ENCODE measurements around the gene HSPA9. TPM values are rescaled to one million over a fixed set of nuclear protein-coding genes. Genes with fewer than 3 reads are reported as not detected.

The HSPA9 gene
- total and polyA plus RNA-seq, 4 donors, result 77.8 to 194 (median 147) TPM

- 58 to 60% methylated on average over 4 of the region's 4 CpGs for WGBS, 2 donors
- Histone ChIP-seq H3K4me1 (ENCODE audit: control insufficient read depth in 5 of 5, insufficient read depth in 5 of 5, low read length in 5 of 5) (peaks cover 0 to 4% (median 0%) of the 10 kb centered on the region in 5 donors), H3K4me3 (no peak overlapping the region), H3K9ac (ENCODE audit: insufficient read depth in 1 of 2, low read length in 2 of 2) (no peak overlapping the region), H3K9me3 (ENCODE audit: control insufficient read depth in 4 of 4, insufficient read depth in 3 of 4, low read length in 3 of 4) (no peaks in the 10 kb centered on the region), H3K27me3 (ENCODE audit: control insufficient read depth in 3 of 3, insufficient read depth in 3 of 3, low read length in 2 of 3) (no peaks in the 10 kb centered on the region), H3K36me3 (ENCODE audit: control insufficient read depth in 4 of 4, insufficient read depth in 4 of 4, low read length in 4 of 4) (no peaks in the 10 kb centered on the region), H3K27ac (ENCODE audit: low read depth in 1 of 2, low read length in 1 of 2) (no peak overlapping the region)
- ATAC-seq (ENCODE audit: insufficient read depth, low FRiP score) (no peak), DNase-seq (peak in 1 of 3 donors; percentile 51)
- TF ChIP-seq CTCF (IDR thresholded peaks at IDR 0.05; ENCODE audit: control extremely low read depth, extremely low read depth), result no peak
These were observed 45.5 kb upstream of the HSPA9 start for GRCh38 chr5:138620663-138621224.

- TF ChIP-seq CTCF (IDR thresholded peaks at IDR 0.05; ENCODE audit: control extremely low read depth, extremely low read depth), result no peak
- Histone ChIP-seq H3K36me3 (ENCODE audit: control insufficient read depth in 4 of 4, insufficient read depth in 4 of 4, low read length in 4 of 4) (no peaks in the 10 kb centered on the region), H3K27me3 (ENCODE audit: control insufficient read depth in 3 of 3, insufficient read depth in 3 of 3, low read length in 2 of 3) (no peaks in the 10 kb centered on the region), H3K27ac (ENCODE audit: low read depth in 1 of 2, low read length in 1 of 2) (no peak overlapping the region), H3K4me3 (no peak overlapping the region), H3K9ac (ENCODE audit: insufficient read depth in 1 of 2, low read length in 2 of 2) (no peak overlapping the region), H3K4me1 (ENCODE audit: control insufficient read depth in 5 of 5, insufficient read depth in 5 of 5, low read length in 5 of 5) (peaks cover 3 to 5% (median 4%) of the 10 kb centered on the region in 5 donors), H3K9me3 (ENCODE audit: control insufficient read depth in 4 of 4, insufficient read depth in 3 of 4, low read length in 3 of 4) (no peaks in the 10 kb centered on the region)
- 70 to 80% methylated on average over 5 of the region's 5 CpGs for WGBS, 2 donors
- DNase-seq (no peak), ATAC-seq (ENCODE audit: insufficient read depth, low FRiP score) (no peak)
These were observed 41.3 kb upstream of the HSPA9 start for GRCh38 chr5:138616508-138616907.

GRCh38 chr5:138615461-138615860 lies 40.3 kb upstream of the HSPA9 start:
- H3K27ac ChIP-seq (ENCODE audit: low read depth in 1 of 2, low read length in 1 of 2), result no peak overlapping the region
- no peaks in the 10 kb centered on the region for H3K27me3 ChIP-seq (ENCODE audit: control insufficient read depth in 3 of 3, insufficient read depth in 3 of 3, low read length in 2 of 3)
- WGBS, 2 donors, result 84 to 89% methylated on average over 3 of the region's 3 CpGs

More at GRCh38 chr5:138615461-138615860, 40.3 kb upstream of the HSPA9 start:
- H3K4me3 ChIP-seq, result no peak overlapping the region
- H3K4me1 ChIP-seq (ENCODE audit: control insufficient read depth in 5 of 5, insufficient read depth in 5 of 5, low read length in 5 of 5), result peaks cover 3 to 16% (median 11%) of the 10 kb centered on the region in 5 donors
- no peak for TF ChIP-seq CTCF (IDR thresholded peaks at IDR 0.05; ENCODE audit: control extremely low read depth, extremely low read depth)
- no peak overlapping the region for H3K9ac ChIP-seq (ENCODE audit: insufficient read depth in 1 of 2, low read length in 2 of 2)
- H3K36me3 ChIP-seq (ENCODE audit: control insufficient read depth in 4 of 4, insufficient read depth in 4 of 4, low read length in 4 of 4), result no peaks in the 10 kb centered on the region
- ATAC-seq (ENCODE audit: insufficient read depth, low FRiP score) (no peak), DNase-seq (no peak)
- no peaks in the 10 kb centered on the region for H3K9me3 ChIP-seq (ENCODE audit: control insufficient read depth in 4 of 4, insufficient read depth in 3 of 4, low read length in 3 of 4)

All from lung (tissue), 12 donors.